Osteoblast (primary cell): ENCODE results near the gene SPATA31C2. TPM values are rescaled to one million over a fixed set of nuclear protein-coding genes. Genes with fewer than 3 reads are reported as not detected.
A peak's percentile ranks its signal among the peaks of the same experiment; 100 is the strongest.

Experiments used
- DNase-seq: peaks from one replicate; pipeline ENCODE4 v3.0.0; 2011; ENCODE audit warnings: low spot score, mixed read lengths; ENCODE audit not compliant: insufficient read length; ENCODE audit errors: missing footprints
- H2AFZ ChIP-seq: 2 replicates; pipeline ENCODE4 v1.6.0; 2011; ENCODE audit warnings: mild to moderate bottlenecking, low read length
- H3K27ac ChIP-seq: 2 replicates; pipeline ENCODE4 v1.5.1; 2011; ENCODE audit warnings: mild to moderate bottlenecking, low read depth, low read length, moderate library complexity
- H3K27me3 ChIP-seq: 2 replicates; pipeline ENCODE4 v1.6.0; 2012; ENCODE audit warnings: mild to moderate bottlenecking, control low read depth, inconsistent platforms, low read length, moderate library complexity; ENCODE audit not compliant: insufficient read depth
- H3K36me3 ChIP-seq: 2 replicates; pipeline ENCODE4 v1.5.1; 2011; ENCODE audit warnings: mild to moderate bottlenecking, low read length, control low read depth, moderate library complexity; ENCODE audit not compliant: insufficient read depth
- H3K4me1 ChIP-seq: 2 replicates; pipeline ENCODE4 v1.5.1; 2011; ENCODE audit warnings: mild to moderate bottlenecking, low read length, control low read depth, moderate library complexity; ENCODE audit not compliant: insufficient read depth
- H3K4me2 ChIP-seq: 2 replicates; pipeline ENCODE4 v1.6.0; 2011; ENCODE audit warnings: mild to moderate bottlenecking, low read length; ENCODE audit not compliant: insufficient read depth
- H3K4me3 ChIP-seq: fragments of 200-600 bp; sonication (generic); 3 replicates; pipeline ENCODE4 v1.5.1; 2012; ENCODE audit warnings: mild to moderate bottlenecking, low read length, inconsistent platforms; ENCODE audit not compliant: insufficient read depth
- H3K79me2 ChIP-seq: 2 replicates; pipeline ENCODE4 v1.6.0; 2012; ENCODE audit warnings: mild to moderate bottlenecking, low read length, control low read depth, inconsistent platforms; ENCODE audit not compliant: insufficient read depth
- H3K9me3 ChIP-seq: 2 replicates; pipeline ENCODE4 v1.5.1; 2011; ENCODE audit warnings: low read depth, low read length, control low read depth
- H4K20me1 ChIP-seq: 2 replicates; pipeline ENCODE4 v1.6.0; 2012; ENCODE audit warnings: mild to moderate bottlenecking, low read length, control low read depth; ENCODE audit not compliant: insufficient read depth
- total RNA-seq: library from RNA; depleted of rRNA; stranded (reverse); fragments of >200 nt; gene quantifications from 2 replicates; pipeline ENCODE4 v1.2.3, GENCODE V29; 2012
- TF ChIP-seq, protein P1 (sequence below): IDR thresholded peaks from 2 replicates; pipeline ENCODE4 v1.5.1; 2011; ENCODE audit warnings: mild to moderate bottlenecking, low read depth, low read length, moderate library complexity; ENCODE audit errors: extremely low read depth

The SPATA31C2 gene
- total RNA-seq, 1 donor = not detected

DNA sequence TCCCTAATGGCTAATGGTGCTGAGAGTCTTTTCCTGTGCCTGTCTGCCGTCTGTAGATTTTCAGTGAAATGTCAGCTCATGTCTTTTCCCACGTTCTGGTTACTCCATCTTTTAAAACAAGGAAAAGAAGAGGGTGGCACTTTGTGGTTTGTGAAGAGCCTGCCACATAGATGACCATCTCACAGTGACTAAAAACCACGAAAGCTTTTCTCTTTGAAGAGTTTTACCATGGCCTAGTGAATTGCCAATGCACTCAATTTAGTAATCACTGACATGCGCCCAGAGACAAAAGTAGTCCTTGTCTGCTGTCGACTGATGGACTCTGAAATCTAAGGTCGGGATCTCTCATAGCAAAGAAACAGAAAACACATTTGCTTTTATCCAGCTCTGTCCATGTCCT lies 50.4 kb downstream of the SPATA31C2 start:
- H3K79me2 ChIP-seq = no peaks in the 10 kb centered on the region
- no peak overlapping the region for H3K4me2 ChIP-seq
- no peaks in the 10 kb centered on the region for H4K20me1 ChIP-seq
- no peaks in the 10 kb centered on the region for H3K9me3 ChIP-seq
- H3K36me3 ChIP-seq = no peaks in the 10 kb centered on the region
- H3K27me3 ChIP-seq = peaks cover 7% of the 10 kb centered on the region
- no peak overlapping the region for H3K4me3 ChIP-seq
- no peaks in the 10 kb centered on the region for H3K4me1 ChIP-seq
- DNase-seq = peak; percentile 13
- H3K27ac ChIP-seq = no peak overlapping the region
- TF ChIP-seq, protein P1, sequence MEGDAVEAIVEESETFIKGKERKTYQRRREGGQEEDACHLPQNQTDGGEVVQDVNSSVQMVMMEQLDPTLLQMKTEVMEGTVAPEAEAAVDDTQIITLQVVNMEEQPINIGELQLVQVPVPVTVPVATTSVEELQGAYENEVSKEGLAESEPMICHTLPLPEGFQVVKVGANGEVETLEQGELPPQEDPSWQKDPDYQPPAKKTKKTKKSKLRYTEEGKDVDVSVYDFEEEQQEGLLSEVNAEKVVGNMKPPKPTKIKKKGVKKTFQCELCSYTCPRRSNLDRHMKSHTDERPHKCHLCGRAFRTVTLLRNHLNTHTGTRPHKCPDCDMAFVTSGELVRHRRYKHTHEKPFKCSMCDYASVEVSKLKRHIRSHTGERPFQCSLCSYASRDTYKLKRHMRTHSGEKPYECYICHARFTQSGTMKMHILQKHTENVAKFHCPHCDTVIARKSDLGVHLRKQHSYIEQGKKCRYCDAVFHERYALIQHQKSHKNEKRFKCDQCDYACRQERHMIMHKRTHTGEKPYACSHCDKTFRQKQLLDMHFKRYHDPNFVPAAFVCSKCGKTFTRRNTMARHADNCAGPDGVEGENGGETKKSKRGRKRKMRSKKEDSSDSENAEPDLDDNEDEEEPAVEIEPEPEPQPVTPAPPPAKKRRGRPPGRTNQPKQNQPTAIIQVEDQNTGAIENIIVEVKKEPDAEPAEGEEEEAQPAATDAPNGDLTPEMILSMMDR = no peak
- H2AFZ ChIP-seq = peak overlapping the region; percentile 14

- H3K27me3 ChIP-seq = peaks cover 7% of the 10 kb centered on the region
- H2AFZ ChIP-seq = no peak overlapping the region
- no peaks in the 10 kb centered on the region for H4K20me1 ChIP-seq
- H3K4me3 ChIP-seq = no peak overlapping the region
- H3K36me3 ChIP-seq = no peaks in the 10 kb centered on the region
- H3K27ac ChIP-seq = no peak overlapping the region
- TF ChIP-seq, protein P1 = no peak
- no peaks in the 10 kb centered on the region for H3K79me2 ChIP-seq
- no peaks in the 10 kb centered on the region for H3K9me3 ChIP-seq
- no peaks in the 10 kb centered on the region for H3K4me1 ChIP-seq
- H3K4me2 ChIP-seq = no peak overlapping the region
- DNase-seq = peak; percentile 31
Observed at GRCh38 chr9:88085476-88085875, 52.8 kb downstream of the SPATA31C2 start.

- no peaks in the 10 kb centered on the region for H3K9me3 ChIP-seq
- H3K36me3 ChIP-seq = no peaks in the 10 kb centered on the region
- peaks cover 7% of the 10 kb centered on the region for H3K27me3 ChIP-seq
- H3K4me1 ChIP-seq = no peaks in the 10 kb centered on the region
- TF ChIP-seq, protein P1 = no peak
- H3K79me2 ChIP-seq = no peaks in the 10 kb centered on the region
- DNase-seq = no peak
- H3K27ac ChIP-seq = no peak overlapping the region
- H4K20me1 ChIP-seq = no peaks in the 10 kb centered on the region
- no peak overlapping the region for H3K4me3 ChIP-seq
- H3K4me2 ChIP-seq = no peak overlapping the region
- H2AFZ ChIP-seq = no peak overlapping the region
Observed at GRCh38 chr9:88084357-88085183, 53.7 kb downstream of the SPATA31C2 start.

Other genes with a start within 250 kb of the SPATA31C2 start
- not detected in 2 replicates for gene SPATA31C1, start 220.5 kb downstream of the SPATA31C2 start, total RNA-seq
- 6.8 and 9.4 TPM in 2 replicates for gene CDK20, start 163.9 kb downstream of the SPATA31C2 start, total RNA-seq
- 159 and 162 TPM in 2 replicates for gene SPIN1, start 250.0 kb upstream of the SPATA31C2 start, total RNA-seq